HCT116 (cell line): ENCODE results near the gene CLN5. TPM values are rescaled to one million over a fixed set of nuclear protein-coding genes. Genes with fewer than 3 reads are reported as not detected.
A peak's percentile ranks its signal among the peaks of the same experiment; 100 is the strongest.

Experiments used
- ATAC-seq: fragments of 200-7000 bp; cut with Tn5 transposase; 2 replicates; pipeline ENCODE4 v1.9.1; 2020; ENCODE audit warnings: mild to moderate bottlenecking, moderate library complexity
- BruUV-seq: library from RNA; stranded (reverse); fragments of 400-500 nt; replicated peaks from 2 replicates; lab custom pipeline; 2021; lab: Mats Ljungman, UMichigan
- CTCF ChIA-PET: fragments of 300-600 bp; sonication (Branson Sonifier 250); formaldehyde crosslinking; loops from one replicate; lab custom pipeline; 2021; ENCODE audit warnings: antibody characterized with exemption; lab: Charles Lee
- POLR2A ChIA-PET: fragments of 300-600, 350-600 bp; sonication (Branson Sonifier 250); formaldehyde crosslinking; loops from one replicate; lab custom pipeline; 2021; ENCODE audit warnings: antibody characterized with exemption; lab: Charles Lee
- RAD21 ChIA-PET, 2 experiments: fragments of 300-600 bp; sonication (Branson Sonifier 250); formaldehyde crosslinking; loops; one replicate each; lab custom pipeline; 2023; ENCODE audit warnings: low total read pairs in 2 of 2; ENCODE audit not compliant: uncharacterized antibody in 2 of 2, unreplicated experiment in 2 of 2, low non-redundant PET in 1 of 2; lab: Charles Lee
- DNase-seq: peaks from one replicate; pipeline ENCODE4 v3.0.0-alpha.2; 2010; ENCODE audit warnings: low read depth, low spot score
- H2AFZ ChIP-seq: fragments of 200-600 bp; shearing (Covaris generic), sonication (generic); 2 replicates; pipeline ENCODE4 v1.6.1; 2017; ENCODE audit warnings: low read depth, mixed run types, mixed read lengths, antibody characterized with exemption, low read length; ENCODE audit not compliant: poor library complexity, severe bottlenecking
- H3K27ac ChIP-seq: 2 replicates; pipeline ENCODE4 v1.5.1; 2012; ENCODE audit warnings: low read depth, low read length
- H3K27me3 ChIP-seq: fragments of 200-600 bp; sonication (generic); 2 replicates; pipeline ENCODE4 v1.6.1; 2016; ENCODE audit warnings: mixed run types, low read length, mixed read lengths; ENCODE audit not compliant: insufficient read depth
- H3K36me3 ChIP-seq, 2 experiments: fragments of 200-500 bp in 1 of 2; fragments of 200-600 bp in 1 of 2; sonication (Bioruptor generic) in 1 of 2; sonication (generic) in 1 of 2; 2 replicates each; pipeline versions ENCODE4 v1.5.1 to v1.6.1; 2014 to 2016; ENCODE audit warnings: low read length in 2 of 2, inconsistent platforms in 1 of 2, mixed read lengths in 1 of 2, mixed run types in 1 of 2; ENCODE audit not compliant: insufficient read depth in 2 of 2, control insufficient read depth in 1 of 2
- H3K4me1 ChIP-seq, 2 experiments: fragments of 200-600 bp in 1 of 2; sonication (generic) in 1 of 2; 2 replicates each; pipeline versions ENCODE4 v1.5.1 to v1.6.1; 2012 to 2017; ENCODE audit warnings: low read length in 2 of 2, inconsistent platforms in 1 of 2, mild to moderate bottlenecking in 1 of 2, mixed read lengths in 1 of 2, mixed run types in 1 of 2, moderate library complexity in 1 of 2; ENCODE audit not compliant: insufficient read depth in 2 of 2, control insufficient read depth in 1 of 2
- H3K4me2 ChIP-seq: fragments of 200-600 bp; sonication (generic); 2 replicates; pipeline ENCODE4 v1.6.1; 2017; ENCODE audit warnings: mixed run types, low read length, mixed read lengths
- H3K4me3 ChIP-seq, 2 experiments: fragments of 200-600 bp in 1 of 2; sonication (generic) in 1 of 2; replicated peaks in 1 of 2; 2 replicates each; pipeline ENCODE4 v1.5.1; 2011 to 2016; ENCODE audit warnings: low read length in 2 of 2, control low read depth in 1 of 2, low read depth in 1 of 2, mild to moderate bottlenecking in 1 of 2, mixed read lengths in 1 of 2, mixed run types in 1 of 2
- H3K79me2 ChIP-seq: fragments of 200-600 bp; sonication (generic); 2 replicates; pipeline ENCODE4 v1.6.1; 2017; ENCODE audit warnings: mild to moderate bottlenecking, mixed run types, low read length, moderate library complexity, mixed read lengths; ENCODE audit not compliant: insufficient read depth
- H3K9ac ChIP-seq: fragments of 200-600 bp; sonication (generic); 2 replicates; pipeline ENCODE4 v1.6.1; 2016; ENCODE audit warnings: low read length, mixed read lengths
- H3K9me2 ChIP-seq: fragments of 200-600 bp; sonication (generic), shearing (Covaris generic); 2 replicates; pipeline ENCODE4 v1.6.1; 2017; ENCODE audit warnings: mixed run types, mild to moderate bottlenecking, moderate library complexity; ENCODE audit not compliant: insufficient read depth
- H3K9me3 ChIP-seq, 2 experiments: fragments of 200-500 bp in 1 of 2; fragments of 200-600 bp in 1 of 2; sonication (Bioruptor generic) in 1 of 2; sonication (generic) in 1 of 2; 2 replicates each; pipeline ENCODE4 v1.6.1; 2014 to 2017; ENCODE audit warnings: low read length in 2 of 2, mixed read lengths in 2 of 2, inconsistent platforms in 1 of 2, low read depth in 1 of 2, mild to moderate bottlenecking in 1 of 2, mixed run types in 1 of 2, moderate library complexity in 1 of 2; ENCODE audit not compliant: control insufficient read depth in 1 of 2, insufficient read depth in 1 of 2
- H4K20me1 ChIP-seq: fragments of 200-600 bp; sonication (generic), shearing (Covaris generic); 2 replicates; pipeline ENCODE4 v1.6.1; 2017; ENCODE audit warnings: mixed run types, mild to moderate bottlenecking, moderate library complexity; ENCODE audit not compliant: insufficient read depth
- CBX3 ChIP-seq: IDR thresholded peaks from 2 replicates; pipeline ENCODE4 v1.6.1; 2012; ENCODE audit warnings: low read depth
- CEBPB ChIP-seq: IDR thresholded peaks from 2 replicates; pipeline ENCODE4 v1.6.1; 2012; ENCODE audit warnings: low read depth
- ELF1 ChIP-seq: IDR thresholded peaks from 2 replicates; pipeline ENCODE4 v1.6.1; 2012; ENCODE audit warnings: low read depth, borderline replicate concordance
- EZH2 ChIP-seq: fragments of 200-600 bp; sonication (generic); IDR thresholded peaks from 2 replicates; pipeline ENCODE4 v1.6.1; 2017; ENCODE audit warnings: antibody characterized with exemption, mixed run types
- EZH2phosphoT487 ChIP-seq: fragments of 200-600 bp; IDR thresholded peaks from 2 replicates; pipeline ENCODE4 v1.6.1; 2018; ENCODE audit warnings: antibody characterized with exemption, borderline replicate concordance
- FOSL1 ChIP-seq: IDR thresholded peaks from 2 replicates; pipeline ENCODE4 v1.6.1; 2012; ENCODE audit warnings: low read depth
- POLR2A ChIP-seq: IDR thresholded peaks from 2 replicates; pipeline ENCODE4 v1.7.0; 2011; ENCODE audit warnings: borderline replicate concordance; ENCODE audit not compliant: insufficient read depth, insufficient read length; ENCODE audit errors: extremely low read depth
- POLR2AphosphoS5 ChIP-seq: IDR thresholded peaks from 2 replicates; pipeline ENCODE4 v1.6.1; 2011; ENCODE audit warnings: mild to moderate bottlenecking, low read depth, low read length, moderate library complexity
- RAD21 ChIP-seq: IDR thresholded peaks from 2 replicates; pipeline ENCODE4 v1.6.1; 2012; ENCODE audit warnings: low read depth, mild to moderate bottlenecking
- SIN3A ChIP-seq: IDR thresholded peaks from 2 replicates; pipeline ENCODE4 v1.6.1; 2012; ENCODE audit warnings: low read depth
- SP1 ChIP-seq: IDR thresholded peaks from 2 replicates; pipeline ENCODE4 v1.6.1; 2012; ENCODE audit warnings: low read depth
- SRF ChIP-seq: IDR thresholded peaks from 2 replicates; pipeline ENCODE4 v1.6.1; 2012; ENCODE audit warnings: low read depth
- TCF7L2 ChIP-seq: IDR thresholded peaks from 2 replicates; pipeline ENCODE4 v1.7.0; 2011; ENCODE audit warnings: borderline replicate concordance, inconsistent platforms; ENCODE audit not compliant: insufficient read depth, insufficient read length; ENCODE audit errors: extremely low read depth
- YY1 ChIP-seq: IDR thresholded peaks from 2 replicates; pipeline ENCODE4 v1.6.1; 2011; ENCODE audit warnings: low read length, low read depth, moderate library complexity, mild to moderate bottlenecking; ENCODE audit not compliant: insufficient replicate concordance; ENCODE audit errors: extremely low read depth
- ZFX ChIP-seq: fragments of 450-650 bp; IDR thresholded peaks from 2 replicates; pipeline ENCODE4 v1.6.1; 2017
- ZNF274 ChIP-seq: fragments of 200-500 bp; sonication (Bioruptor generic); IDR thresholded peaks from 2 replicates; pipeline ENCODE4 v1.6.1; 2014; ENCODE audit warnings: mild to moderate bottlenecking, low read depth, low read length, inconsistent platforms
- intact Hi-C: fragments of 100-400 bp; cut with micrococcal nuclease; formaldehyde crosslinking; loops from 2 replicates; pipeline ENCODE4 v1.10.0; 2022
- total RNA-seq: library from RNA; stranded (reverse); gene quantifications from one replicate; pipeline ENCODE4 v1.2.1, GENCODE V29; 2021; ENCODE audit not compliant: unreplicated experiment
- TF ChIP-seq, protein P1 (sequence below): IDR thresholded peaks from 2 replicates; pipeline ENCODE4 v1.6.1; 2012; ENCODE audit warnings: low read depth
- TF ChIP-seq, protein P2 (sequence below): IDR thresholded peaks from 2 replicates; pipeline ENCODE4 v1.6.1; 2012
- TF ChIP-seq, protein P3 (sequence below), 3 experiments: fragments of 200-600 bp in 1 of 3; sonication (generic) in 1 of 3; IDR thresholded peaks in 2 of 3; conservative IDR thresholded peaks in 1 of 3; 2 replicates each; pipeline ENCODE4 v1.5.1; 2012 to 2017; ENCODE audit warnings: low read depth in 2 of 3, low read length in 2 of 3, antibody characterized with exemption in 1 of 3, borderline replicate concordance in 1 of 3, control low read depth in 1 of 3, mild to moderate bottlenecking in 1 of 3, mixed read lengths in 1 of 3, mixed run types in 1 of 3, moderate library complexity in 1 of 3; ENCODE audit not compliant: insufficient read depth in 1 of 3

The CLN5 gene
- total RNA-seq, 1 experiment from 2014 or later, result 21.4 TPM

DNA sequence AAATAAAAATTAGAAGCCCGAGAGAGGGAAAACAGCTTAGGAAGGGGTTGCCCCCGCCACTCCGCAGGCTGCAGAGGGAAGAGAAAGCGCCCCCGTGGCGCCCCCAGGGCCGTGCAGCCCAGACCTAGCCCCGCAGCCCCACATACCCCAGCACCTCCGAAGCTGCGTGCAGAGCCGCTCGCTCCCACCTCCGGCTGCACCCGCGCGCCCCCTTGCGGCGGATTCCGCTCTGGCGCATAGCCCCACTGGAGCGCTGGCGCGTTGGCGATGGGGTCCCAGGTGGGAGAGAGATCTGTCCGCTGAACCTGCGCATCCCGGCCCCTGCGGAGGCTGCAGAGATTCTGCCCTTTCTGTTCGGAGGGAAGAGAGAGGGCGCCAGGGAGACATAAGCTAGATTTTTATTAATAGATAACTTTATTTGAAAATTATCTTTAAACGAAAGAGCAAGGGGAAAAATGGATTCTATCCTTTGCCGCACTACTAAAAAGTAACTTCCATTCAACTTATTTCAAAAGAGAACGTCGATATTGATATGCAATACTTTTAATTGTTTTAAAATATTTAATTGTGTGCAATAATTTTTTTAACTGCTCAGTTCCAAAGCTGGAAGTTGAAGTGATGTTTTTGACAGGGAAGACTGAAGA is 11.7 kb upstream of the CLN5 start:
- H3K9ac ChIP-seq, result no peak overlapping the region
- RAD21 ChIA-PET, result no interaction called here
- POLR2A ChIA-PET, result interaction anchor here (1.0 kb wide), 1 partner anchor 10 kb away, joined by 4 read pairs; no protein-coding TSS in a partner anchor
- peak overlapping the region; percentile 72 for H3K4me2 ChIP-seq
- peak overlapping the region; percentile 97 for H2AFZ ChIP-seq
- BruUV-seq, result no TSS peak
- CTCF ChIA-PET, result interaction anchor here (0.6 to 2.1 kb wide), 5 partner anchors 11 to 1284 kb away, joined by 3 to 12 read pairs (median 3); partner anchors contain the start of gene CLN5
- H3K36me3 ChIP-seq, result no peaks in the 10 kb centered on the region
- intact Hi-C loops, result loop anchor here (5.0 to 10.0 kb wide), 2 partner anchors 1103 to 1295 kb away; no protein-coding TSS in a partner anchor
- H3K27me3 ChIP-seq, result no peaks in the 10 kb centered on the region
- peaks cover 2 to 3% of the 10 kb centered on the region in 2 experiments; a peak in 1 of 4 replicates for H3K4me1 ChIP-seq
- peak overlapping the region; percentile 33 to 42 for H3K4me3 ChIP-seq
- peak; percentile 100 for ATAC-seq
- peak; percentile 43 for DNase-seq
- H3K9me3 ChIP-seq, result no peaks in the 10 kb centered on the region
- H4K20me1 ChIP-seq, result no peaks in the 10 kb centered on the region
- H3K9me2 ChIP-seq, result no peaks in the 10 kb centered on the region
- no peaks in the 10 kb centered on the region for H3K79me2 ChIP-seq
- H3K27ac ChIP-seq, result no peak overlapping the region
- TF ChIP-seq EZH2phosphoT487 (no peak), ZNF274 (no peak), SRF (no peak), SIN3A (no peak), EZH2 (no peak), CEBPB (no peak), YY1 (peak; percentile 13), POLR2AphosphoS5 (0 out of 2 replicates have a peak, but pooled peaks have one; percentile 19), ELF1 (no peak), TCF7L2 (no peak), POLR2A (no peak), RAD21 (peak; percentile 63), CBX3 (no peak), SP1 (no peak), ZFX (no peak), FOSL1 (no peak)
- TF ChIP-seq, protein P1, sequence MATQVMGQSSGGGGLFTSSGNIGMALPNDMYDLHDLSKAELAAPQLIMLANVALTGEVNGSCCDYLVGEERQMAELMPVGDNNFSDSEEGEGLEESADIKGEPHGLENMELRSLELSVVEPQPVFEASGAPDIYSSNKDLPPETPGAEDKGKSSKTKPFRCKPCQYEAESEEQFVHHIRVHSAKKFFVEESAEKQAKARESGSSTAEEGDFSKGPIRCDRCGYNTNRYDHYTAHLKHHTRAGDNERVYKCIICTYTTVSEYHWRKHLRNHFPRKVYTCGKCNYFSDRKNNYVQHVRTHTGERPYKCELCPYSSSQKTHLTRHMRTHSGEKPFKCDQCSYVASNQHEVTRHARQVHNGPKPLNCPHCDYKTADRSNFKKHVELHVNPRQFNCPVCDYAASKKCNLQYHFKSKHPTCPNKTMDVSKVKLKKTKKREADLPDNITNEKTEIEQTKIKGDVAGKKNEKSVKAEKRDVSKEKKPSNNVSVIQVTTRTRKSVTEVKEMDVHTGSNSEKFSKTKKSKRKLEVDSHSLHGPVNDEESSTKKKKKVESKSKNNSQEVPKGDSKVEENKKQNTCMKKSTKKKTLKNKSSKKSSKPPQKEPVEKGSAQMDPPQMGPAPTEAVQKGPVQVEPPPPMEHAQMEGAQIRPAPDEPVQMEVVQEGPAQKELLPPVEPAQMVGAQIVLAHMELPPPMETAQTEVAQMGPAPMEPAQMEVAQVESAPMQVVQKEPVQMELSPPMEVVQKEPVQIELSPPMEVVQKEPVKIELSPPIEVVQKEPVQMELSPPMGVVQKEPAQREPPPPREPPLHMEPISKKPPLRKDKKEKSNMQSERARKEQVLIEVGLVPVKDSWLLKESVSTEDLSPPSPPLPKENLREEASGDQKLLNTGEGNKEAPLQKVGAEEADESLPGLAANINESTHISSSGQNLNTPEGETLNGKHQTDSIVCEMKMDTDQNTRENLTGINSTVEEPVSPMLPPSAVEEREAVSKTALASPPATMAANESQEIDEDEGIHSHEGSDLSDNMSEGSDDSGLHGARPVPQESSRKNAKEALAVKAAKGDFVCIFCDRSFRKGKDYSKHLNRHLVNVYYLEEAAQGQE, result no peak
- TF ChIP-seq, protein P2, sequence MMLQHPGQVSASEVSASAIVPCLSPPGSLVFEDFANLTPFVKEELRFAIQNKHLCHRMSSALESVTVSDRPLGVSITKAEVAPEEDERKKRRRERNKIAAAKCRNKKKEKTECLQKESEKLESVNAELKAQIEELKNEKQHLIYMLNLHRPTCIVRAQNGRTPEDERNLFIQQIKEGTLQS, result no peak
- TF ChIP-seq, protein P3, sequence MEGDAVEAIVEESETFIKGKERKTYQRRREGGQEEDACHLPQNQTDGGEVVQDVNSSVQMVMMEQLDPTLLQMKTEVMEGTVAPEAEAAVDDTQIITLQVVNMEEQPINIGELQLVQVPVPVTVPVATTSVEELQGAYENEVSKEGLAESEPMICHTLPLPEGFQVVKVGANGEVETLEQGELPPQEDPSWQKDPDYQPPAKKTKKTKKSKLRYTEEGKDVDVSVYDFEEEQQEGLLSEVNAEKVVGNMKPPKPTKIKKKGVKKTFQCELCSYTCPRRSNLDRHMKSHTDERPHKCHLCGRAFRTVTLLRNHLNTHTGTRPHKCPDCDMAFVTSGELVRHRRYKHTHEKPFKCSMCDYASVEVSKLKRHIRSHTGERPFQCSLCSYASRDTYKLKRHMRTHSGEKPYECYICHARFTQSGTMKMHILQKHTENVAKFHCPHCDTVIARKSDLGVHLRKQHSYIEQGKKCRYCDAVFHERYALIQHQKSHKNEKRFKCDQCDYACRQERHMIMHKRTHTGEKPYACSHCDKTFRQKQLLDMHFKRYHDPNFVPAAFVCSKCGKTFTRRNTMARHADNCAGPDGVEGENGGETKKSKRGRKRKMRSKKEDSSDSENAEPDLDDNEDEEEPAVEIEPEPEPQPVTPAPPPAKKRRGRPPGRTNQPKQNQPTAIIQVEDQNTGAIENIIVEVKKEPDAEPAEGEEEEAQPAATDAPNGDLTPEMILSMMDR (IDR thresholded peaks at IDR 0.05 in 2 of 3, conservative IDR thresholded peaks at IDR 0.05 in 1 of 3; ENCODE audit: borderline replicate concordance in 1 of 3, insufficient read depth in 1 of 3, low read depth in 2 of 3, low read length in 2 of 3), result peak; percentile 65 to 98 (median 93)
